Ovary (tissue), 3 donors: ENCODE data around the gene CD8A.

Experiments
- EP300 ChIP-seq: sonication (generic); formaldehyde crosslinking; IDR thresholded peaks from one replicate; pipeline ENCODE4 v1.6.1; 2017; ENCODE audit warnings: antibody characterized with exemption
- TF ChIP-seq, protein P1 (sequence below), 3 donors: fragments of 450-650 bp in 2 of 3; fragments of 200-600 bp in 1 of 3; IDR thresholded peaks; one replicate each; pipeline versions ENCODE4 v1.5.1 to v1.8.0; 2016 to 2022; ENCODE audit warnings: antibody characterized with exemption in 3 of 3, mild to moderate bottlenecking in 1 of 3
- donor health status: DM: no; HTN: no; CAD: no.

DNA sequence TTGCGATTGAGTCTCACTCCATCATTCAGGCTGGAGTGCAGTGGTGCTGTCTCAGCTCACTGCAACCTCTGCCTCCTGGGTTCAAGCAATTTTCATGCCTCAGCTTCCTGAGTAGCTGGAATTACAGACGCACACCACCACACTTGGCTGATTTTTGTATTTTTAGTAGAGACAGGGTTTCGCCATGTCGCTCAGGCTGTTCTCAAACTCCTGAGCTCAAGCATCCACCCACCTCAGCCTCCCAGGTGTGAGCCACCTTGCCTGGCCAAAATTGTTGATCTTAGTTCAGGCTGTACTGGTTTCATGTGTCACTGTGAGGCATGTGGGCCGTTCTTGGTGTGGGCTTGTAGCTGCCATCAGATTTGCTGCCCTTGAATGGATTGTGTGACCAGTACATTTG, 18.1 kb downstream of the CD8A start:
- TF ChIP-seq, protein P1, sequence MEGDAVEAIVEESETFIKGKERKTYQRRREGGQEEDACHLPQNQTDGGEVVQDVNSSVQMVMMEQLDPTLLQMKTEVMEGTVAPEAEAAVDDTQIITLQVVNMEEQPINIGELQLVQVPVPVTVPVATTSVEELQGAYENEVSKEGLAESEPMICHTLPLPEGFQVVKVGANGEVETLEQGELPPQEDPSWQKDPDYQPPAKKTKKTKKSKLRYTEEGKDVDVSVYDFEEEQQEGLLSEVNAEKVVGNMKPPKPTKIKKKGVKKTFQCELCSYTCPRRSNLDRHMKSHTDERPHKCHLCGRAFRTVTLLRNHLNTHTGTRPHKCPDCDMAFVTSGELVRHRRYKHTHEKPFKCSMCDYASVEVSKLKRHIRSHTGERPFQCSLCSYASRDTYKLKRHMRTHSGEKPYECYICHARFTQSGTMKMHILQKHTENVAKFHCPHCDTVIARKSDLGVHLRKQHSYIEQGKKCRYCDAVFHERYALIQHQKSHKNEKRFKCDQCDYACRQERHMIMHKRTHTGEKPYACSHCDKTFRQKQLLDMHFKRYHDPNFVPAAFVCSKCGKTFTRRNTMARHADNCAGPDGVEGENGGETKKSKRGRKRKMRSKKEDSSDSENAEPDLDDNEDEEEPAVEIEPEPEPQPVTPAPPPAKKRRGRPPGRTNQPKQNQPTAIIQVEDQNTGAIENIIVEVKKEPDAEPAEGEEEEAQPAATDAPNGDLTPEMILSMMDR (IDR thresholded peaks at IDR 0.05), result no peak
- no peak for TF ChIP-seq EP300
